MM.1S (cell line): ENCODE measurements around the gene MFRP.

Experiments used
- EZH2 ChIP-seq: fragments of 300-600 bp; sonication (generic); optimal IDR thresholded peaks from 2 replicates; pipeline ENCODE3; 2017; ENCODE audit warnings: low read depth, mild to moderate bottlenecking, antibody characterized with exemption, low read length, mixed read lengths
- EZH2phosphoT487 ChIP-seq: fragments of 300-600 bp; sonication (generic); IDR thresholded peaks from 2 replicates; pipeline ENCODE4 v1.6.1; 2018; ENCODE audit warnings: antibody characterized with exemption, low read length
- TF ChIP-seq, protein P1 (sequence below): fragments of 300-600 bp; sonication (generic); IDR thresholded peaks from 2 replicates; pipeline ENCODE4 v1.5.1; 2016; ENCODE audit warnings: antibody characterized with exemption, low read length, mixed read lengths

DNA sequence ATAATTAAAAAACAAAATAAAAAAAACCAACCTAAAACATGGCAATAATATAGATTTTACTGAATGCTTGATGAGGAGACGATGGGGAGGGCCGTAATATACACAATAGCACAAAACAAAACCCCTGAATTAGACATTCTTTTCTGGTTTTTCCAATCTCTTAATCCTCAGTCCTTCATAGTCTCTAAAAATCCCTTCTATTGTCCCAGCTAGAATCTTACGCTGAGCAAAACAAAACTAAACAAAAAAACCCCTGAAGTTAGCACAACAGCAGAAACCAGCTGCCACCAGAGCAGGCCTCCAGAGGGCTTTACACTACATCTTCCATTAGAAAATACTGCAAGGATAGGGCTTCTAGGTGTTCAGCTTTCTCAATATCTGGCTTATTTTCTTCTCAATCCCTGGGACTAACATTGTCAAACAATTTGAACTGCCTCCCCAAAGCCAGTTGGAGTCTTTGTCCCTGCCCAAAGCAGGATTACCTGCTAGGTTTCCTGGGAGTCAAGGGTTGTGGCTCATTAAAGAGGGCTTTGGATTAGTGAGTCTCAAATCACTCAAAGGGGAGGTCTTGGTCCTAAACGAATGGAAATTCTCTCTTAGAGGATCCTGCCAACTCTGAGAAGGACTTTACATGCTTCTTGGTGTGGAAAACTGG, 14.3 kb downstream of the MFRP start:
- TF ChIP-seq EZH2 (no peak), EZH2phosphoT487 (no peak)
- TF ChIP-seq, protein P1, sequence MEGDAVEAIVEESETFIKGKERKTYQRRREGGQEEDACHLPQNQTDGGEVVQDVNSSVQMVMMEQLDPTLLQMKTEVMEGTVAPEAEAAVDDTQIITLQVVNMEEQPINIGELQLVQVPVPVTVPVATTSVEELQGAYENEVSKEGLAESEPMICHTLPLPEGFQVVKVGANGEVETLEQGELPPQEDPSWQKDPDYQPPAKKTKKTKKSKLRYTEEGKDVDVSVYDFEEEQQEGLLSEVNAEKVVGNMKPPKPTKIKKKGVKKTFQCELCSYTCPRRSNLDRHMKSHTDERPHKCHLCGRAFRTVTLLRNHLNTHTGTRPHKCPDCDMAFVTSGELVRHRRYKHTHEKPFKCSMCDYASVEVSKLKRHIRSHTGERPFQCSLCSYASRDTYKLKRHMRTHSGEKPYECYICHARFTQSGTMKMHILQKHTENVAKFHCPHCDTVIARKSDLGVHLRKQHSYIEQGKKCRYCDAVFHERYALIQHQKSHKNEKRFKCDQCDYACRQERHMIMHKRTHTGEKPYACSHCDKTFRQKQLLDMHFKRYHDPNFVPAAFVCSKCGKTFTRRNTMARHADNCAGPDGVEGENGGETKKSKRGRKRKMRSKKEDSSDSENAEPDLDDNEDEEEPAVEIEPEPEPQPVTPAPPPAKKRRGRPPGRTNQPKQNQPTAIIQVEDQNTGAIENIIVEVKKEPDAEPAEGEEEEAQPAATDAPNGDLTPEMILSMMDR = no peak
